GM12875 (cell line): Measurements from ENCODE around the gene BICC1.
"Not testable (repeated sequence)": the region's sequence is repeated elsewhere in the genome, so short reads cannot be mapped to it uniquely, and the experiment has no call there.

Experiments
- H3K4me3 ChIP-seq: one replicate; pipeline ENCODE4 v1.5.1; 2011; ENCODE audit warnings: low read depth, low read length, control low read depth
- CTCF ChIP-seq: IDR thresholded peaks from 2 replicates; pipeline ENCODE4 v1.5.1; 2011; ENCODE audit warnings: low read depth, mild to moderate bottlenecking, control low read depth, inconsistent platforms, low read length, moderate library complexity, borderline replicate concordance; ENCODE audit not compliant: insufficient read depth

Gene BICC1

GRCh38 chr10:58586282-58587245 is 73.9 kb downstream of the BICC1 start:
- H3K4me3 ChIP-seq: no peak overlapping the region
- no peak for TF ChIP-seq CTCF

- no peak for TF ChIP-seq CTCF
- H3K4me3 ChIP-seq: no peak overlapping the region
These were observed 75.0 kb downstream of the BICC1 start for GRCh38 chr10:58587676-58588075.

- H3K4me3 ChIP-seq: no peak overlapping the region
- 0 out of 2 replicates have a peak, but pooled peaks have one; percentile 9 for TF ChIP-seq CTCF
These were observed 76.1 kb downstream of the BICC1 start for GRCh38 chr10:58588673-58589265.

DNA sequence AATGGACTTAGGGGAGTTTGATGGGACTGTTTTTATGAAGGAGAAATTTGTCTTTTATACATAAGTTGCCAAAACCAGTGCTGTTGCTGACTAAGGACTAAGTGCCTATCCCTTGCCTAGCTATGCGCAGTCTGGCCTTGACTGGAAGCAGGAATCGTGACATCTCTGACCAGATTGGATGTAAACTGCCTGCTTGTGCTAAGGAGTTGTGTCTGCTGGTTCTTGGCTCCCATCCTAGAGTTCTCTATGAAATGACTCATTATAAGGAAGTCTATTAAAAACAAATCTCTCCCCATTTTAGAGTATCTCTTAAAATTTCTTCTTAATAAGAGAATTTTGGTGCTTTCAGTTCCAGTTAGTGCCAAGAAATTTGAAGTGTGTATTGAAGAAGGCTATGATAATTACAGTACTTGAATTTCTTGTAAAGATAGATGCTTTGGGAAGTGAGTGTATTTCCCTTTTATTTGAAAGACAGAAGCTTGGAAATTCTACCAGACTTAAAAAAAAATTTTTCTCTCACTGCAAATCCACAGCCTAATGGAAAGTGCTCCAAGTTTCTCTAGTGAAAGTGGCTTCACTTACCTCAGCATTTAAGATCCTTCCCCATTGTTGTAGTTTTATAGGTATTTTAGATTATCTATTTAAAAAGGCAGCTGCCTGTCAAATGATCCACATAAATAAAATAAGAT is 77.6 kb downstream of the BICC1 start:
- no peak for TF ChIP-seq CTCF
- no peak overlapping the region for H3K4me3 ChIP-seq

- no peak for TF ChIP-seq CTCF
These were observed 78.3 kb downstream of the BICC1 start for GRCh38 chr10:58590924-58591323.

GRCh38 chr10:58593008-58593407 is 80.3 kb downstream of the BICC1 start:
- no peak for TF ChIP-seq CTCF
- no peak overlapping the region for H3K4me3 ChIP-seq

More at GRCh38 chr10:58590924-58591323, 78.3 kb downstream of the BICC1 start:
- H3K4me3 ChIP-seq: no peak overlapping the region

DNA sequence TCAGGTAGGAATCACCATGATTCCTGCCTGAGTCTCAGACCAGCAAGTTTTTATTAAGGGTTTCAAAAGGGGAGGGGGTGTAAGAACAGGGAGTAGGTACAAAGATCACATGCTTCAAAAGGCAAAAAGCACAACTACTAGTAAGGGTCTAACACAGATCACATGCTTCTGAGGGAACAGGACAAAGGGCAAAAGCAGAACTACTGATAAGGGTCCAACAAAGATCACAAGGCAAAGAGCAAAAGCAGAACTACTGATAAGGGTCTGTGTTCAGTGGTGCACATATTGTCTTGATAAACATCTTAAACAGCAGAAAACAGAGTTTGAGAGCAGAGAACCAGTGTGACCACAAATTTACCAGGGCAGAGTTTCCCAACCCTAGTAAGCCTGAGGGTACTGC is 84.5 kb downstream of the BICC1 start:
- not testable (repeated sequence) for H3K4me3 ChIP-seq
